OCI-LY1 (cell line): ENCODE results near the gene TUBA1A.
"Not testable (repeated sequence)": the region's sequence is repeated elsewhere in the genome, so short reads cannot be mapped to it uniquely, and the experiment has no call there.

Experiments
- H2AFZ ChIP-seq: fragments of 200-600 bp; sonication (generic), shearing (Covaris generic); 2 replicates; pipeline ENCODE4 v1.6.0; 2014; ENCODE audit warnings: antibody characterized with exemption, mild to moderate bottlenecking, low read length
- H3F3A ChIP-seq: fragments of 200-600 bp; sonication (generic), shearing (Covaris generic); 2 replicates; pipeline ENCODE4 v1.6.0; 2014; ENCODE audit warnings: mild to moderate bottlenecking, antibody characterized with exemption, low read length, moderate library complexity; ENCODE audit not compliant: insufficient read depth
- H3K27ac ChIP-seq: fragments of 200-600 bp; sonication (generic); 2 replicates; pipeline ENCODE4 v1.5.1; 2014; ENCODE audit warnings: low read length, mixed run types, mild to moderate bottlenecking, low read depth; ENCODE audit not compliant: poor library complexity, severe bottlenecking
- H3K27me3 ChIP-seq: fragments of 200-600 bp; sonication (generic); 2 replicates; pipeline ENCODE4 v1.6.0; 2014; ENCODE audit warnings: antibody characterized with exemption, mild to moderate bottlenecking, low read length, moderate library complexity; ENCODE audit not compliant: insufficient read depth
- H3K36me3 ChIP-seq: fragments of 200-600 bp; sonication (generic); 2 replicates; pipeline ENCODE4 v1.6.1; 2014; ENCODE audit warnings: mild to moderate bottlenecking, antibody characterized with exemption, low read length, moderate library complexity, mixed read lengths; ENCODE audit not compliant: insufficient read depth
- H3K4me1 ChIP-seq: fragments of 200-600 bp; sonication (generic); 2 replicates; pipeline ENCODE4 v1.5.1; 2014; ENCODE audit warnings: mild to moderate bottlenecking, low read length, moderate library complexity; ENCODE audit not compliant: insufficient read depth, severe bottlenecking
- H3K4me2 ChIP-seq: fragments of 200-600 bp; sonication (generic), shearing (Covaris generic); 2 replicates; pipeline ENCODE4 v1.6.1; 2014; ENCODE audit warnings: low read length
- H3K4me3 ChIP-seq: fragments of 200-600 bp; sonication (generic); 2 replicates; pipeline ENCODE4 v1.5.1; 2014; ENCODE audit warnings: low read length, low read depth, mild to moderate bottlenecking, mixed read lengths; ENCODE audit not compliant: poor library complexity, severe bottlenecking
- H3K79me2 ChIP-seq: fragments of 200-600 bp; shearing (Covaris generic); 2 replicates; pipeline ENCODE4 v1.6.1; 2016; ENCODE audit warnings: mixed run types, low read length, mixed read lengths; ENCODE audit not compliant: insufficient read depth
- H3K9ac ChIP-seq: fragments of 200-600 bp; sonication (generic), shearing (Covaris generic); 2 replicates; pipeline ENCODE4 v1.6.1; 2014; ENCODE audit warnings: mild to moderate bottlenecking, low read length, mixed read lengths
- H3K9me2 ChIP-seq: fragments of 200-600 bp; sonication (generic), shearing (Covaris generic); 2 replicates; pipeline ENCODE4 v1.6.1; 2014; ENCODE audit warnings: low read depth, mild to moderate bottlenecking, low read length, mixed read lengths
- H3K9me3 ChIP-seq: fragments of 200-600 bp; shearing (Covaris generic); 2 replicates; pipeline ENCODE4 v1.6.1; 2014; ENCODE audit warnings: low read length, mixed read lengths
- H4K20me1 ChIP-seq: fragments of 200-600 bp; sonication (generic), shearing (Covaris generic); 2 replicates; pipeline ENCODE4 v1.6.0; 2016; ENCODE audit warnings: mild to moderate bottlenecking, low read length; ENCODE audit not compliant: insufficient read depth
- EZH2 ChIP-seq: fragments of 200-600 bp; sonication (generic), shearing (Covaris generic); IDR thresholded peaks from 2 replicates; pipeline ENCODE4 v1.8.0; 2017; ENCODE audit warnings: borderline replicate concordance, mixed run types, mild to moderate bottlenecking, antibody characterized with exemption, low read length, moderate library complexity, mixed read lengths
- TF ChIP-seq, protein P1 (sequence below): fragments of 200-600 bp; sonication (generic), shearing (Covaris generic); IDR thresholded peaks from 2 replicates; pipeline ENCODE4 v1.5.1; 2017; ENCODE audit warnings: mild to moderate bottlenecking, antibody characterized with exemption, low read length, moderate library complexity, mixed read lengths

Gene TUBA1A

DNA sequence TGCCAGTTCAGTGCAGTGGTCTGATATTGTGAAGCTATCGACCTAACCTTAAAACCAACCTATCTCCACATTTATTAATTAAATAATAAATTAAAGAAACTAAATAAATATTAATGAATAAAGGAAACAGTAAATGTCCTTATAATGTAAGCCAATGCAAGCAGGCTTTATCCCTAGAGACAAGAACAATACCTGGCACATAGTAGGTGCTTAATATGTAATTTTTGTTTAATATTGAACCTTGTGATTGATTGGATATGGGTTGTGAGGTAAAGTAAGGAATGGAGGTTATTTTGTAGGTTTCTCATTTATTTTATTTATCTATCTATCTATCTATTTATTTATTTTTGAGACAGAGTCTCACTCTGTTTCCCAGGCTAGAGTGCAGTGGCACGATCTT, 49.9 kb downstream of the TUBA1A start:
- Histone ChIP-seq H4K20me1 (no peaks in the 10 kb centered on the region), H3K79me2 (peaks cover under 1% of the 10 kb centered on the region; the same call in 1 of the 2 replicates), H2AFZ (no peak overlapping the region), H3K9ac (no peak overlapping the region), H3F3A (no peaks in the 10 kb centered on the region), H3K9me3 (no peaks in the 10 kb centered on the region), H3K4me1 (peaks cover 12% of the 10 kb centered on the region), H3K27ac (no peak overlapping the region), H3K27me3 (no peaks in the 10 kb centered on the region), H3K9me2 (no peaks in the 10 kb centered on the region), H3K4me3 (no peak overlapping the region), H3K36me3 (no peaks in the 10 kb centered on the region), H3K4me2 (no peak overlapping the region)
- no peak for TF ChIP-seq EZH2
- TF ChIP-seq, protein P1, sequence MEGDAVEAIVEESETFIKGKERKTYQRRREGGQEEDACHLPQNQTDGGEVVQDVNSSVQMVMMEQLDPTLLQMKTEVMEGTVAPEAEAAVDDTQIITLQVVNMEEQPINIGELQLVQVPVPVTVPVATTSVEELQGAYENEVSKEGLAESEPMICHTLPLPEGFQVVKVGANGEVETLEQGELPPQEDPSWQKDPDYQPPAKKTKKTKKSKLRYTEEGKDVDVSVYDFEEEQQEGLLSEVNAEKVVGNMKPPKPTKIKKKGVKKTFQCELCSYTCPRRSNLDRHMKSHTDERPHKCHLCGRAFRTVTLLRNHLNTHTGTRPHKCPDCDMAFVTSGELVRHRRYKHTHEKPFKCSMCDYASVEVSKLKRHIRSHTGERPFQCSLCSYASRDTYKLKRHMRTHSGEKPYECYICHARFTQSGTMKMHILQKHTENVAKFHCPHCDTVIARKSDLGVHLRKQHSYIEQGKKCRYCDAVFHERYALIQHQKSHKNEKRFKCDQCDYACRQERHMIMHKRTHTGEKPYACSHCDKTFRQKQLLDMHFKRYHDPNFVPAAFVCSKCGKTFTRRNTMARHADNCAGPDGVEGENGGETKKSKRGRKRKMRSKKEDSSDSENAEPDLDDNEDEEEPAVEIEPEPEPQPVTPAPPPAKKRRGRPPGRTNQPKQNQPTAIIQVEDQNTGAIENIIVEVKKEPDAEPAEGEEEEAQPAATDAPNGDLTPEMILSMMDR, result no peak

DNA sequence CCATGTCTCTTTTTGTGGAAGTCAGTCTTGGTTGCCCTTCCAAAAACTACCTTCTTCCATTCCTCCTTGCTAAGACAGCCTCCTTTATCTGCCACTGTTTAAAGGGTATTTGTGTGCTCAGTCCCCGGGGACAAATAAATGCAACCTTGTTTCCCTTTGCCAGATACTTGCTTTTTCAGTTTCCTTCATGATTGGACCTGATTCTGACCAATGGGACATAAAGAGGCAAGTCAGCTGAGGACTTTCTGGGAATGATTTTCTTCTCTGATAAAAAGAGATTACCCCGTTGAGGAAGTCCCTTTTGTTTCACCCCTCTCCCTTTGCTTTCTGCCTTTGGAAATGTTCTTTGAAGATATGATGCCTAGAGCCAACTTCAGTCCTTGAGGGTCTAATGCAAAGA, 50.3 kb downstream of the TUBA1A start:
- no peaks in the 10 kb centered on the region for H3F3A ChIP-seq
- no peak overlapping the region for H2AFZ ChIP-seq
- 0 out of 2 replicates have a peak overlapping the region, but pooled peaks have one; percentile 1 for H3K4me2 ChIP-seq
- peaks cover 16% of the 10 kb centered on the region for H3K4me1 ChIP-seq
- no peaks in the 10 kb centered on the region for H4K20me1 ChIP-seq
- no peaks in the 10 kb centered on the region for H3K27me3 ChIP-seq
- no peaks in the 10 kb centered on the region for H3K36me3 ChIP-seq
- TF ChIP-seq EZH2, result no peak
- TF ChIP-seq, protein P1, result no peak
- H3K4me3 ChIP-seq, result no peak overlapping the region
- peaks cover 5% of the 10 kb centered on the region for H3K79me2 ChIP-seq
- no peaks in the 10 kb centered on the region for H3K9me3 ChIP-seq
- no peak overlapping the region for H3K9ac ChIP-seq
- no peaks in the 10 kb centered on the region for H3K9me2 ChIP-seq
- peak overlapping the region; percentile 31 for H3K27ac ChIP-seq

DNA sequence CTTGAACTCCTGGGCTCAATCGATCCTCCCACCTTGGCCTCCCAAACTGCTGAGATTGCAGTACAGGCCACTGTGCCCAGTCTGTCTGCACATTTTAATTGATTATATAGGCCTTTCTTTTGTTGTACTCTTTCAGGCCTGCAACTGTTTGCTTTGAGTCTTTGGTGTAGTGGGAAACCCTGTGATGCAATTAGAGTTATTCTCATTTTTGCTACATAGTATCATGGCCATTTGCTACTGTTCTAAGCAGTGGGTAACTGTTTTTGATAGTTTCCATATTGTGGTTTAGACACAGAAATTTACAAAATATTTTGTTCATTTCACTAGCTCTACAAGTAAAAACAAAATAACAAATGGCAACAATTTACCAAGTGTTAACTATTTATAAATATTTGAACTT, 51.4 kb downstream of the TUBA1A start:
- H3K27ac ChIP-seq, result no peak overlapping the region
- H4K20me1 ChIP-seq, result no peaks in the 10 kb centered on the region
- H3K4me2 ChIP-seq, result no peak overlapping the region
- no peaks in the 10 kb centered on the region for H3K36me3 ChIP-seq
- H3K9me3 ChIP-seq, result no peaks in the 10 kb centered on the region
- no peaks in the 10 kb centered on the region for H3K27me3 ChIP-seq
- H3K9ac ChIP-seq, result no peak overlapping the region
- TF ChIP-seq, protein P1, result no peak
- no peak for TF ChIP-seq EZH2
- no peaks in the 10 kb centered on the region for H3K9me2 ChIP-seq
- H3K79me2 ChIP-seq, result peaks cover 16% of the 10 kb centered on the region
- H3K4me3 ChIP-seq, result no peak overlapping the region
- no peak overlapping the region for H2AFZ ChIP-seq
- H3F3A ChIP-seq, result peaks cover 1% of the 10 kb centered on the region; the same call in 1 of the 2 replicates
- peaks cover 26% of the 10 kb centered on the region for H3K4me1 ChIP-seq

DNA sequence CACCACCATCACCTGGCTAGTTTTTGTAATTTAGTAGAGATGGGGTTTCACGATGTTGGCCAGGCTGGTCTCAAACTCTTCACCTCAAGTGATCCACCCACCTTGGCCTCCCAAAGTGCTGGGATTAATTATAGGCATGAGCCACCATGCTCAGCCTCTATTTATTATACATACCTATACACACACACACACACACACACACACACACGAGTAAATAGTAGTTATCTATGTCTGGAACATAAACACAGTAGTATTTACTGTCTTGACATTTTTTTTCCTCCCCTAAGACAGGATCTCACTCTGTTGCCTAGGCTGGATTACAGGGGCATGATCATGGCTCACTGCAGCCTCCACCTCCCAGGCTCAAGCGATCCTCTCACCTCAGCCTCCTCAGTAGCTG, 51.9 kb downstream of the TUBA1A start:
- not testable (repeated sequence) for H3K4me2 ChIP-seq, H3K27me3 ChIP-seq, H3K4me3 ChIP-seq, H3F3A ChIP-seq, H3K9me3 ChIP-seq, H3K9me2 ChIP-seq, H3K27ac ChIP-seq, H3K36me3 ChIP-seq, H4K20me1 ChIP-seq, H2AFZ ChIP-seq, H3K9ac ChIP-seq
- Histone ChIP-seq H3K79me2 (peaks cover 18% of the 10 kb centered on the region), H3K4me1 (peaks cover 26% of the 10 kb centered on the region)
